NAMALWA (cell line): ENCODE measurements around the gene BICD1.
"Not testable (repeated sequence)": the region's sequence is repeated elsewhere in the genome, so short reads cannot be mapped to it uniquely, and the experiment has no call there.

Source experiments
- DNase-seq: peaks from one replicate; pipeline ENCODE4 v3.0.0-alpha.2; 2015; ENCODE audit warnings: low spot score

BICD1 gene

DNA sequence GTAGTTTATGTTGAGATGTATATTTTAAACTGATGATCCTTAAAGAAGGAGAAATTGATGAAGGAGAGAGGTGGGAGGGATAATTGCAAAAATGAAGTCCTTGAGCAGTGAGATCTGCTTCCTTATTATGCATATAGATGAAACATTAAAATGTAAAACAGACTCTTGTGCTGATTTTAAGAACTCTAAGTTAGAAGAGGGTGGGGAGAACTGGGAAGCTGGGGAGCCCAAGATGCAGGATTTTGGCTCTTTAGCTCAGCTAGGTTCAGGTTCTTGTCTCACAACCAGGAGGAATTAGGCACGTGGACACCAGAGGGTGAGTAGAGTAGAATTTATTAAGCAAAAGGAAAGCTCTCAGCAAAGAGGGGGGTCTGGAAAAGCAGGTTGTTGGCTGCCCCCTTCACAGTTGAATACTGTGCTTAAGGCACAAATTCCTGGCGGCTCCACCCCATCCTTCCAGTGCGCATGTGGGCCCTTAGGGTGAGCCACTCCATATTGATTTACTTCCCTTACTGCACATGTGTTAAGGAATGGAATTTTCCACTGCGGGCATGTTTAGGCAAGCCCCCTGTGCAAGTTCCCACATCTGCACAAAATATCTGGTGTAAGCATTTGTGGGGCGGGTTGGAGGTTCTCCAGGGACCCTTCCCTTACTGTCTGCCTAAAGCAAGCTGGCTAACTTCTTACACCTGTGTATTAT, 141.9 kb downstream of the BICD1 start:
- no peak for DNase-seq

- DNase-seq = no peak
Observed at GRCh38 chr12:32249777-32250176, 143.1 kb downstream of the BICD1 start.

DNA sequence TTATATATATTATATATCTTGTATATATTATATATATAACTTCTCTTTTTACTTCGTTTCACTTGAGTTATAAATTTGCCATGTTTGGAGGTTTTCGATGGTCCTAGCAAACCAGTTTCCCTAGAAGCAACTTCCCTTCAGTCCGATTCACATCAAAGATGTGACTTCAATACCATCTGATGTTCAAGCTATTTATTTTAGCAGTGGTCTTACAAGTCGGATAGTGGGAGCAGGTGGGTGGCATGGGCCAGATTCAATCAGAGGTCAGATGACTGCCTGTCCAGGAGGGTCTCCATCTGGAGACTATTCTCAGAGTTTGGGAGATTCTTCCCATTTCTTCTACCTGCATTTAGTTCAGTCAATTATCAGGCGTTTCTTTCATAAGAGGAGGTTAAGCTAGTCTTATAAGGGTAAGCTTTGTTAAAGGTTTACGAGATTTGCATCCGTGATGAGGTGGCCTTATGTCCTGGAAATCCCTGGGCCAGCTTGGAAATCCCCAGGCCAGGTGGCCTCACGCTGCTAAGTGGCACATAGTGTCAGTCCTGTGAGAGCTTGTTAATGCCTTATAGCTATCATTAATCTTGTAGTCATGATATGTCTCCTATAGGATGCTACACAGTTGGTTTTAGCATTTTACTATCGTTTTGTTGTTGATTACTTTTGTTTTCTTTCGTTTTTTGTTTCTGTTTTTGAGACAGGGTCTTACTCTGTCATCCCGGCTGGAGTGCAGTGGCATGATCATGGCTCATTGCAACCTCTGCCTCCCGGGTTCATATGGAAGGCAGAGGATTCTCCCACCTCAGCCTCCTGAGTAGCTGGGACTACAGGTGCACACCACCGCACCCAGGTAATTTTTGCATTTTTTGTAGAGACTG, 145.8 kb downstream of the BICD1 start:
- DNase-seq = no peak

GRCh38 chr12:32253154-32253790, 146.6 kb downstream of the BICD1 start:
- DNase-seq = no peak

DNA sequence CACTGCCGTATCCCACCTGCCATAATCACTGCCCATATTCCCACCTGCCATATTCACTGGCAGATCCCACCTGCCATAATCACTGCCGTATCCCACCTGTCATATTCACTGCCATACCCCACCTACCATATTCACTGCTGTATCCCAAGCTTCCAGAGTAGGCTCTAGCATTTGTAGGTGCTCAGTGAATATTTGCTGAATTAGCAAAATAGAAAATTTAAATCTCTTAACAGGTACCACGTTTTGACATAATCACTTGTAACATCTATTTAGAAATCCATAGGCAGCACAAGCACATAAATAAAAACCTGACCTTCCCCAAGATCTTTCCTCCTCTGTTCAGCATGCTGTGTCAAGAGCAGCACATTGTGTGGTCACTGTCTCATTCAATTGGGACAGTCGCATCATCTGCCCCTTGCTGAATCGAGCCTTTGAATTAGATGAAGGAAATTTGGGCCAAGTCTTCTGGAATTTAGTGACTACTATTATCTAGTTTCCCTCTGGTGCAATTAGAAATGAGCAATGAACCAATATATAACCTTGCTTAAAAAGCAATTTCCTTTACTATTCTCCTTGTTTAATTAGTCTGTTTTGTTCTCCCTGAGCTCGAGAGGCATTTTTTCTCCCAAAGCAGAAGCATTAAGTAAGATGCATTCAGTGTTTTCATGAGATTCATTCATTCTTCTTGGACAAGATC, 147.8 kb downstream of the BICD1 start:
- no peak for DNase-seq

- DNase-seq = no peak
Observed at GRCh38 chr12:32255588-32255987, 148.9 kb downstream of the BICD1 start.

DNA sequence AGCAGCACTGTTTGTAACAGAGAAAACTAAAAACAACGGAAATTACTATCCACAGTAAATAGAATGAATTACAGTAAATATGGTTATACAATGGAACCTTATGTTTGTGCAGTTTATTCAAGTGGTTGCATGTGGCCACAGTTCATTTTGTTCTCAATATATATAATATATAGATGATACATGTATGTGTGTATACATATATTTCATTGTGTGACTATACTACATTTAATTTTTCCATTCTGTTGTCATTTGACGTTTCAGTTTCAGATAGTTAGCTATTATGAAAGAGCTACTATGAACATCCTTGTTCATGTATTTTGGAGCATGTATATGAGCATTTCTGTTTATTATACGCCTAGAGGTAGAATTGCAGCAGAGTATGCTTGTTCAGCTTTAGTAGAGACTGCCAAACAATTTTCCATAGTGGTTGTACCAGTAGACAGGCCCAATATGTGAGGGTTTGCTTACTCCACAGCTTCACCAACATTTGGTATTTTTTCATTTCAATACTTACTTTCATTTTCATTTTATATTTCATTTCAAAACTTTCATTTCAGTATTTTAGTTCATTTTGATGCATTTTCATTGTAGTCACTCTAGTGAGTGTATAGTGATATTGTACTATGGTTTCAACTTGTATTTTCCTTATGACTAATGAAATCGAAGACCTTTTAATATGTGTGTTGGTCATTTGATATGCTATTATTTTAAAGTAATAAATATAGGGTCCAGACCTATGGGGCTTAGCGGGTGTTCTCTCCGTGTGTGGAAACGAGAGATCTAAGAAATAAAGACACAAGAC, 151.2 kb downstream of the BICD1 start:
- DNase-seq = no peak

DNA sequence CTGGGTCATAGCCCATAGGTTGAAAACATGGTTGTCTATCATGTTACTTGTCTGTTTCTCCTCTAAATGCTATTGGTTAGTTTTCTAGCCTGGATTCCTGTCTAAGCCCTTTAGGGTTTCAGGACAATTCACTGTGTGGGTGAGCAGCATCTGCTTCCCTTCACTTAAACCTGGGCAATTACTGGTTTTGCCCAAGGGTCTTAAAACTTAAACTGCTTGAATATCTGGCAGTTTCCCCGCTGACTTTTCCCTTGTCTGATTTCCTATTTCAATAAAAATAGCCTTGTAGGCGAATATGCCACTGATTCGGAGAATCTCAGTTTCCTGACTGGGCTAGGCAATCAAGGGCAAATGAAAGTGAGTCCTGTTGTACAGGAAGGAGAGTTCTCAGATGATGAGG, 154.0 kb downstream of the BICD1 start:
- no peak for DNase-seq

DNA sequence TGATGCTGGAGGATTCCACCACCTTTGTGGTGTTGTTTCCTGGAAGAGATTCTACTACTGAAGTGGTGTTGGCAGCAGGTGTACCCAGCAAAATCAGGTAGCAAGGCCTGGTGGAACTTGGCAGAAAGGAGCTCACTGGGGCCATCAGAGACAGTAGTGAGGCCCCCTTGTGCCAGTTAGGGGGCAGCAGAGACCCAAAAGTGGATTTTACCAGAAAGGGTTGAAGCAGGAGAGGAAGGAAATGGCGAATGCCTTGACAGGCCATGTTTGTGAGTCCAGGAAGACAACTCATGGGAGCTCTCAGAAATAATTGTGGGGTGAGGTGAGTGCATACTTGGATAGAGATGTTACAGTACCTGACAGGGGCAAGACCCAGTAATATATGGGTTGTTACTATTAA, 155.0 kb downstream of the BICD1 start:
- DNase-seq = peak; percentile 77

GRCh38 chr12:32264961-32265360, 158.3 kb downstream of the BICD1 start:
- DNase-seq = peak; percentile 93

GRCh38 chr12:32265456-32265855, 158.8 kb downstream of the BICD1 start:
- no peak for DNase-seq

- peak; percentile 83 for DNase-seq
Observed at GRCh38 chr12:32265951-32266350, 159.3 kb downstream of the BICD1 start.

DNA sequence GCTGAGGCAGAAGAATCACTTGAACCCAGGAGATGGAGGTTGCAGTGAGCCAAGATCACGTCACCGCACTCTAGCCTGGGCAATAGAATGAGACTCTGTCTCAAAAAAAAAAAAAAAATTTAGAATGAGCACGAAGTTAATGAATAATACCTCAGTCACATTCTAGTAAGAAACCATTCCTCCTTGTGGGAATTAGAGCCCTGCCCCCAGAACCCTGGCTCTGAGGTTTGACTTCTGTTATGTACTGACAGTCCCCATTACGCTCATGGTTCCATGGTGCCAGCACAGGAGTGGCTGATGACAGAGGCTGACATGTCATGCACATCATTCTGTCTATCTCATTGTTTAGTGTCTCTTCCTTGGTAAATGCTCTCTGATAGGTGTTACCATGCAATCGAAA, 160.1 kb downstream of the BICD1 start:
- DNase-seq = no peak

DNA sequence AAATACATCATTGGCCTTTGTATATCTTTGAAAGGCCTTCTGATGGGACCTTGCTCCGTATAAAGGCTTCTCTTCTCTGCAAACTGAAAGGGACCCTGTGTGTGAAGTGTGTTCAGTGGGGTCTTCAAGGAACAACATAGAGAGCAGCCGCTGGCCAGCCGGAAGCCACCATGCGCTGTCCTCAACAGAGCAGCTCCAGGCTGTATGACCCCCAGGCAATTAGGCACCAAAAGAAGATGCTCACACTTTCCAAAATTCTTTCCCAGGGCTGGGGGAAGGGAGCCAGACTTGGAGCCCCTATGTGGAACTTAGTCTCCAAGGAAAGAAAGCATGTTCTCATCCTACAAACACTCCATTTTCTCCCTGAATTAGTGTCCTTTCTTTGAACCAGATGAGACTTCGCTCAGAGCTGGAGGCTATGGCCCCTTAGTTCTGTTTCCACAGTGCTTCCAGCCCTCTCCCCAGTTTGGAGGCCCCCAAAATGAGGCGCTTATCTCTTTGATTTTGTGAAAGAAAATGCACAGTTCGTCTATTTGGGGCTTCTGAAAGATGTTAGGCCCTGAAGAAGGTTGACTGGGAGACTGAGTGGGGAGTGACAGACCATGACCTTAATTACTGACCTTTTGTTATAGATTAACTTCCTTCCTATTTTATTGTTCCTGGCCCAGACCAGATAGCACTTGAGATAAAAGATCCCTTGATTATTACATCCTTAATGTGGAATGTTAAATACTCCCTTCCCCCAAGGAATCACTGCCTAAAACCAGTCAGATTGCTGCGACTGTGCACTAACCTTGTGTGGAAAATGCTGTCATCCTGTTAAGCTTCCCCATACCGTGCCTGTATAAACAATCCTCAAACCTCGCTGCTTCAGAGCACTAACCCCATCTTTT, 164.4 kb downstream of the BICD1 start:
- DNase-seq = peak; percentile 30

GRCh38 chr12:32272465-32272864, 165.8 kb downstream of the BICD1 start:
- DNase-seq = peak; percentile 65

- DNase-seq = peak; percentile 69
Observed at GRCh38 chr12:32273063-32273522, 166.4 kb downstream of the BICD1 start.

- DNase-seq = peak; percentile 93
Observed at GRCh38 chr12:32273712-32274111, 167.1 kb downstream of the BICD1 start.

DNA sequence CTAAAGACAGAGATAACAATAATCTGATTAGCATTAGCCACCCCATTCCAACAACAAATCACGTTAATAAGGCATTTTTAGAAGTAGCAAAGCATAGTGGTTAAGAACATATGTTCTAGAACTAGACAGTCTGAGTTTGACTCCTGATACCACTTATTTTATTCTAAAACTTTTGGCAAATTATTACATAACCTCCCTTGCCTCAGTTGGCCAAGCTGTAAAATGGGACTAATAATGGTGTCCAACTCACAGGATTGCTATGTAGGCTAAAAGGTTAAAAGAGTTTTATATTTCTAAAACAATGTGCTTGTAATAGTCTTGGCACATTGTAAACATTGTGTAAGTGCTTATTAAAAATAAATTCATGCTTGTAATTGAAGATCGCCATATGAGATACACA, 168.0 kb downstream of the BICD1 start:
- DNase-seq = no peak

DNA sequence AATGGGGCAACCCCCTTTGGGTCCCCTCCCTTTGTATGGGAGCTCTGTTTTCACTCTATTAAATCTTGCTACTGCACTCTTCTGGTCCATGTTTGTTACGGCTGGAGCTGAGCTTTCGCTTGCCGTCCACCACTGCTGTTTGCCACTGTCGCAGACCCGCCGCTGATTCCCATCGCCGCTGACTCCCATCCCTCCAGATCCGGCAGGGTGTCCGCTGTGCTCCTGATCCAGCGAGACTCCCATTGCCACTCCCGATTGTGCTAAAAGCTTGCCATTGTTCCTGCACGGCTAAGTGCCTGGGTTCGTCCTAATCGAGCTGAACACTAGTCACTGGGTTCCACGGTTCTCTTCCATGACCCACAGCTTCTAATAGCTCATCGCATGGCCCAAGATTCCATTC, 168.9 kb downstream of the BICD1 start:
- not testable (repeated sequence) for DNase-seq

GRCh38 chr12:32277774-32278173, 171.1 kb downstream of the BICD1 start:
- no peak for DNase-seq
